Choroid plexus epithelial cell (primary cell): ENCODE results near the gene MLLT11.

Source experiments
- DNase-seq: peaks from one replicate; pipeline ENCODE4 v3.0.0-alpha.2; 2010; ENCODE audit warnings: low read depth
- H3K4me3 ChIP-seq: 2 replicates; pipeline ENCODE4 v1.5.1; 2011; ENCODE audit warnings: low read depth, mild to moderate bottlenecking, control low read depth, low read length, moderate library complexity
- CTCF ChIP-seq: conservative IDR thresholded peaks from 2 replicates; pipeline ENCODE4 v1.5.1; 2011; ENCODE audit warnings: low read depth, mild to moderate bottlenecking, control low read depth, inconsistent platforms, low read length, moderate library complexity

MLLT11 gene, protein sequence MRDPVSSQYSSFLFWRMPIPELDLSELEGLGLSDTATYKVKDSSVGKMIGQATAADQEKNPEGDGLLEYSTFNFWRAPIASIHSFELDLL

GRCh38 chr1:151060007-151060656, at the start of gene MLLT11:
MLLT11 (plus strand) TSS chr1:151060397; CDS start chr1:151067225, 6,828 bp downstream.
- peak; percentile 76 for DNase-seq
- H3K4me3 ChIP-seq = peak within 1 kb of the TSS; percentile 97
- no peak for TF ChIP-seq CTCF

- H3K4me3 ChIP-seq = no peak overlapping the region
- TF ChIP-seq CTCF = no peak
- DNase-seq = no peak
These were observed 48.9 kb upstream of the MLLT11 start for GRCh38 chr1:151011154-151011850.

DNA sequence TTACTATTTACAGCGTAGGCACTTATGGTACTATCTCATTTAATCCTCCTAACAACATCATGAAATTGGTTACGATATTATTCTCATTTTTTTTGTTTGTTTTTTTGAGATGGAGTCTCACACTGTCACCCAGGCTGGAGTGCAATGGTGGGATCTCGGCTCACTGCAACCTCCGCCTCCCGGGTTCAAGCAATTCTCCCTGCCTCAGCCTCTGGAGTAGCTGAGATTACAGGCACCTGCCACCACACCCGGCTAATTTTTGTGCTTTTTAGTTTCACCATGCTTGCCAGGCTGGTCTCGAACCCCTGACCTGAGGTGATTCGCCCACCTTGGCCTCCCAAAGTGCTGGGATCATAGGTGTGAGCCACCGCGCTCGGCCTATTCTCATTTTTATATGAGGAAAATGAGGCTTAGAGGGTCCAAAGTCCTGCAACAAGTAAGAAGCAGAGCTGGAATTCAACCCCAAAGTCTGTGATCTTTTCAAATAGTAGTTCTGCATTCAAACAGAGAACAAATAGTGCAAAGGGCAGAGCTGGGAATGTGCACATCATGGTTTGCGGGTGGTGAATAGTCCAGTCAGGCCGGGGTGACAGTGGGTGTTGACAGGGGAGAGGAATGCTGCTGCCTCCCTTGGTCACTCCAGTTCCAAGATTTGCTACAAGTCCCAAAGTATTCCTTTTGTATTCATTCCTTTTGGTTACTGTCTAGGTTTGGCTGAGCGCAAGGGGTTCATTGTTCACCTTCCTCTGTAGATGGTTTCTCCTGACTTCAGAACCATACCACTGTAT, 47.3 kb upstream of the MLLT11 start:
- peak; percentile 88 for DNase-seq
- H3K4me3 ChIP-seq = no peak overlapping the region
- no peak for TF ChIP-seq CTCF

DNA sequence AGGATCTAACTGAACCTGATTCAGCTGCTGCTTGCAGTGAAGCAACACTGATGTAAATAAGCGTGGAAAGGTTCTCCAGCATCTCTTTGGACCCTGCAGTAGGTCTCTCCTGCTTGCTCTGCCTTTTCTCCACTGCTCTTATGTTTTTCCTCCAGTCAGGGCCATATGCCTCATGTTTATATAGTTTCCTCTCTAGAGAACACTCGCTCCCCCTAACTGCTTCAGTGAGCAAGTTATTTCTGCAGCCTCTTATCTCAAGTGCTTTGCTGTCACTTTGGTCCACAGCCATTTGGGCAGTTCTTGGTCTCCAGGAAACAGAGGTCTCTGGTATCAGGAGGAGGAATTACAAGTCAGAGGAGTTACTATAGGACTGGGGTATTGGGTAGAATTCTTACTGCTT, 46.7 kb upstream of the MLLT11 start:
- TF ChIP-seq CTCF = peak; percentile 40
- H3K4me3 ChIP-seq = no peak overlapping the region
- DNase-seq = peak; percentile 81

- TF ChIP-seq CTCF = peak; percentile 93
- peak; percentile 81 for DNase-seq
- no peak overlapping the region for H3K4me3 ChIP-seq
These were observed 35.6 kb upstream of the MLLT11 start for GRCh38 chr1:151024540-151025146.

- DNase-seq = no peak
- H3K4me3 ChIP-seq = no peak overlapping the region
These were observed 33.7 kb upstream of the MLLT11 start for GRCh38 chr1:151026460-151026859.

More at GRCh38 chr1:151026460-151026859, 33.7 kb upstream of the MLLT11 start:
- TF ChIP-seq CTCF = no peak
